Ovary (tissue), 9 donors: ENCODE measurements around the gene HSPA1L. TPM values are rescaled to one million over a fixed set of nuclear protein-coding genes. Genes with fewer than 3 reads are reported as not detected.
A peak's percentile ranks its signal among the peaks of the same experiment; 100 is the strongest.

Source experiments
- DNase-seq, 5 donors: peaks; one replicate each; pipeline ENCODE4 v3.0.0-alpha.2; 2019 to 2020
- H3K27ac ChIP-seq, 2 donors: fragments of 200-600 bp; one replicate each; pipeline versions ENCODE4 v1.5.1 to v1.8.0; 2019 to 2022
- H3K27me3 ChIP-seq: fragments of 200-600 bp; one replicate; pipeline ENCODE4 v1.8.0; 2022
- H3K36me3 ChIP-seq: fragments of 200-600 bp; sonication (generic); one replicate; pipeline ENCODE4 v1.5.1; 2019
- H3K4me1 ChIP-seq: one replicate; pipeline ENCODE4 v1.8.1; 2013; ENCODE audit warnings: mild to moderate bottlenecking, moderate library complexity; ENCODE audit not compliant: insufficient read depth
- H3K4me3 ChIP-seq: fragments of 200-600 bp; sonication (generic); one replicate; pipeline ENCODE4 v1.5.1; 2017
- H3K9me3 ChIP-seq, 2 donors: fragments of 200-600 bp in 1 of 2; sonication (generic) in 1 of 2; one replicate each; pipeline versions ENCODE4 v1.5.1 to v1.8.1; 2013 to 2019; ENCODE audit warnings: mild to moderate bottlenecking in 1 of 2, moderate library complexity in 1 of 2
- CTCF ChIP-seq, 3 donors: fragments of 450-650 bp in 2 of 3; fragments of 200-600 bp in 1 of 3; IDR thresholded peaks; one replicate each; pipeline versions ENCODE4 v1.5.1 to v1.8.0; 2016 to 2022; ENCODE audit warnings: antibody characterized with exemption in 3 of 3, mild to moderate bottlenecking in 1 of 3
- EP300 ChIP-seq: sonication (generic); formaldehyde crosslinking; IDR thresholded peaks from one replicate; pipeline ENCODE4 v1.6.1; 2017; ENCODE audit warnings: antibody characterized with exemption
- POLR2A ChIP-seq: fragments of 450-650 bp; IDR thresholded peaks from one replicate; pipeline ENCODE4 v1.6.1; 2017; ENCODE audit warnings: antibody characterized with exemption, mild to moderate bottlenecking, moderate library complexity
- WGBS, 3 donors: extraction: QIAGEN DNeasy Blood & Tissue Kit in 1 of 3; methylation state at CpG; one replicate each; pipeline versions ENCODE4 v1.1.5 to v1.1.7; 2013 to 2017; 5-methylcytosine and 5-hydroxymethylcytosine counted together
- intact Hi-C, 4 donors: fragments of 100-400 bp; cut with DNase I; formaldehyde crosslinking; loops; one replicate each; pipeline versions ENCODE4 v1.11.0 to v1.15.1; 2022 to 2023
- polyA plus RNA-seq, 2 donors: library from polyadenylated mRNA; stranded (reverse); fragments of 200-250 nt in 1 of 2; fragments of 350-450 nt in 1 of 2; fragmentation: Illumina TruSeq in 1 of 2; extraction: RNeasy Lipid Tissue Mini Kit (QIAGEN cat#74804) in 1 of 2; gene quantifications; one replicate each; pipeline ENCODE4 v1.2.3, GENCODE V29; 2013 to 2014
- total RNA-seq, 7 donors: library from RNA; depleted of rRNA in 2 of 7; stranded (reverse); fragments of >200 nt in 2 of 7; fragmentation: NEBNext Ultra II Directional in 3 of 7; extraction: Animal tissue kit (Norgen Biotek cat#: 25700) in 3 of 7; gene quantifications; one replicate each; pipeline versions ENCODE4 v1.1.0 to v1.2.4, GENCODE V29; 2016 to 2023
- donor health status: DM: no; HTN: no; CAD: no; lungs with moderate emphysema.
- donor health status: DM: no; HTN: no; CAD: no.
- donor health status: Bipolar disorder and iron deficiency.
- donor health status: DM: yes; HTN: yes; CAD: no.
- donor health status: DM: no; HTN: no; CAD: no.
- donor health status: DM: yes; HTN: yes; CAD: no.

Gene HSPA1L
- total and polyA plus RNA-seq, 9 donors: 1.3 to 6.1 (median 3.9) TPM

- intact Hi-C loops: no loop called here
- TF ChIP-seq POLR2A (no peak), CTCF (IDR thresholded peaks at IDR 0.05) (no peak), EP300 (no peak)
- 92 to 100% (median 97%) methylated on average over 5 of the region's 5 CpGs for WGBS, 3 donors
These were observed 36.9 kb downstream of the HSPA1L start for GRCh38 chr6:31778193-31778592.

GRCh38 chr6:31777667-31778050 is 37.4 kb downstream of the HSPA1L start:
- peaks cover 11% of the 10 kb centered on the region for H3K4me1 ChIP-seq
- no peak for DNase-seq
- H3K9me3 ChIP-seq: no peaks in the 10 kb centered on the region
- no peaks in the 10 kb centered on the region for H3K36me3 ChIP-seq
- no peak overlapping the region for H3K4me3 ChIP-seq
- TF ChIP-seq POLR2A (no peak), CTCF (IDR thresholded peaks at IDR 0.05) (no peak), EP300 (no peak)
- 92 to 94% (median 93%) methylated on average over 5 of the region's 5 CpGs for WGBS, 3 donors
- H3K27me3 ChIP-seq: no peaks in the 10 kb centered on the region
- intact Hi-C loops: no loop called here
- H3K27ac ChIP-seq: peak overlapping the region; percentile 22 to 33

More at GRCh38 chr6:31778193-31778592, 36.9 kb downstream of the HSPA1L start:
- DNase-seq: no peak
- no peaks in the 10 kb centered on the region for H3K9me3 ChIP-seq
- H3K27me3 ChIP-seq: no peaks in the 10 kb centered on the region
- H3K27ac ChIP-seq: no peak overlapping the region
- no peaks in the 10 kb centered on the region for H3K36me3 ChIP-seq
- no peak overlapping the region for H3K4me3 ChIP-seq
- peaks cover 11% of the 10 kb centered on the region for H3K4me1 ChIP-seq

GRCh38 chr6:31776989-31777666 is 38.0 kb downstream of the HSPA1L start, which contains the start of gene VWA7:
Gene VWA7, minus strand, starts transcription at chr6:31777328. Its CDS starts 549 bp downstream, at chr6:31776779.
- Histone ChIP-seq H3K36me3 (no peaks in the 10 kb centered on the region), H3K4me1 (peaks cover 11% of the 10 kb centered on the region), H3K27ac (peak within 1 kb of the TSS; percentile 22 to 33), H3K4me3 (no peak within 1 kb of the TSS), H3K9me3 (no peaks in the 10 kb centered on the region), H3K27me3 (no peaks in the 10 kb centered on the region)
- no peak for TF ChIP-seq CTCF (IDR thresholded peaks at IDR 0.05)
- no peak for TF ChIP-seq EP300
- TF ChIP-seq POLR2A: no peak
- WGBS, 3 donors: 8 to 12% (median 9%) methylated on average over 15 of the region's 15 CpGs
- intact Hi-C loops: no loop called here
- DNase-seq: peak; percentile 75 to 87 (median 84)

GRCh38 chr6:31776485-31776988 is 38.5 kb downstream of the HSPA1L start:
- H3K4me3 ChIP-seq: no peak overlapping the region
- H3K36me3 ChIP-seq: no peaks in the 10 kb centered on the region
- peaks cover 11% of the 10 kb centered on the region for H3K4me1 ChIP-seq
- no peaks in the 10 kb centered on the region for H3K27me3 ChIP-seq
- DNase-seq: no peak
- TF ChIP-seq POLR2A: no peak
- TF ChIP-seq EP300: no peak
- TF ChIP-seq CTCF (IDR thresholded peaks at IDR 0.05): no peak
- peak overlapping the region; percentile 9 to 14 for H3K27ac ChIP-seq
- intact Hi-C loops: no loop called here
- WGBS, 3 donors: 23 to 35% (median 27%) methylated on average over 14 of the region's 14 CpGs
- no peaks in the 10 kb centered on the region for H3K9me3 ChIP-seq
